GM19239 (cell line): ENCODE data around the gene FYB1.
A peak's percentile ranks its signal among the peaks of the same experiment; 100 is the strongest.
"Not testable (repeated sequence)": the region's sequence is repeated elsewhere in the genome, so short reads cannot be mapped to it uniquely, and the experiment has no call there.

ENCODE experiments used
- DNase-seq: peaks from one replicate; pipeline ENCODE4 v3.0.0; 2011; ENCODE audit warnings: low spot score; ENCODE audit not compliant: insufficient read length
- FAIRE-seq: peaks from 2 replicates; lab custom pipeline; 2011; peaks lifted over from hg19 to GRCh38; lab: Jason Lieb, UNC

Gene FYB1

GRCh38 chr5:39228596-39228995 lies 9.2 kb upstream of the FYB1 start:
- FAIRE-seq (no peak), DNase-seq (no peak)

- no peak for DNase-seq
- no peak for FAIRE-seq
Observed at GRCh38 chr5:39226558-39226957, 7.2 kb upstream of the FYB1 start.

GRCh38 chr5:39226100-39226451 lies 6.7 kb upstream of the FYB1 start:
- DNase-seq = no peak
- FAIRE-seq = no peak

DNA sequence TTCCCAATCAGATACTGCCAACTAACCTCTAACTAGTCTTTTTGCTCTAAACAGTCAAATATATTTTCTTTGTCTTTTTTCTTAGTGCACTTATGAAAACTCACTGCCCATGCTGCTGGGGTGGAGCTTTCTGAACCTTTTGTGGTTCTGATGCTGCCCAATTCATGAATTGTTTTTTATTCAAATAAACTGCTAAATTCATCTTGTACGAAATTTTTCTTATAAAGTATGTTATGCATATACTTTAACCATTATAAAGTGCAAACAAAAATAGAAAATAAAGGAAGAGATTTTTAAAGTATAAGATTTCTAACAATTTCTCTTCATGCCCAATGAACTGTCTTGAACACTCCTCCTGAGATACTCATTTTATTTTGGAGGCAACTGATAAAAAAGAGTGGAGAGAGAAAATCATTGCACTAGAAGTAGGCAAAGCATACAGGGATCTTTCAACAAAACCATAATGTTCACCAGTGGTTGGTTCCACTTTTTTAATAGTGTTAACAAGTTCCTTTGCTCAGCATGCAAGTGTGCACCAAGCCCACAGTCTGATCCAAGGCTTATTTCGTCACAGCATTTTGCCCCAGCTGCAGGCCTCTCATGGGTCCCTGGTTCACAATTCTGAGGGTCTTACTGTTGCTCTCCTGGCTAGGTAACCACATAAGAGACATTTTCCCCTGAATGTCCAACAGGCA lies 6.2 kb upstream of the FYB1 start:
- no peak for DNase-seq
- FAIRE-seq = no peak

DNA sequence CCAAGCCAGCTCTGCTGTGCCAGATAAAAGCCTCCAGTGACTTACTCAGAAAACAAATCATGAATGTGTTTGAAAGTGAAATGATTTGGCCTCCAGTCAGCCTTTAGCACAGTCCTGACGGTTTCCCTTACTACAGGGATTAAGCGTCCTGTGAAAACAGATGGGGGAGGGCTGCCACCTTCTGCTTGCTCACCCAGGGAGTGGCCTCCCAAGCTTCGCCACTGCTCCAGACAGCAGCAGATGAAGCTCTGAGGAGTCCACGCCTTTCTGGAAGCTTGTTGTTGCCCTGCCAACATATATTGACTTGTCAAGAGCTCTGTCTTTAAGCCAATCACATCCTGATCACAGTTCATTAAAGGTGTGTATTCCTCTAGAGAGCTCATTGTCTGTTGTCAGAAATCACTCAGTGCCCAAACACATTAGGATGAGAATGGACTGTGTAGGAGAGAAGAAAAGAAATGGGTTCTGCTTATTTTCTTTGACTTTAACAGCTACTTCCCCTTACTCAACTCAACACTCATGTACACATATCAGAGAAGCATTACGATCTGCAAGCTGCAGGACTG lies 4.9 kb upstream of the FYB1 start:
- FAIRE-seq (no peak), DNase-seq (no peak)

DNA sequence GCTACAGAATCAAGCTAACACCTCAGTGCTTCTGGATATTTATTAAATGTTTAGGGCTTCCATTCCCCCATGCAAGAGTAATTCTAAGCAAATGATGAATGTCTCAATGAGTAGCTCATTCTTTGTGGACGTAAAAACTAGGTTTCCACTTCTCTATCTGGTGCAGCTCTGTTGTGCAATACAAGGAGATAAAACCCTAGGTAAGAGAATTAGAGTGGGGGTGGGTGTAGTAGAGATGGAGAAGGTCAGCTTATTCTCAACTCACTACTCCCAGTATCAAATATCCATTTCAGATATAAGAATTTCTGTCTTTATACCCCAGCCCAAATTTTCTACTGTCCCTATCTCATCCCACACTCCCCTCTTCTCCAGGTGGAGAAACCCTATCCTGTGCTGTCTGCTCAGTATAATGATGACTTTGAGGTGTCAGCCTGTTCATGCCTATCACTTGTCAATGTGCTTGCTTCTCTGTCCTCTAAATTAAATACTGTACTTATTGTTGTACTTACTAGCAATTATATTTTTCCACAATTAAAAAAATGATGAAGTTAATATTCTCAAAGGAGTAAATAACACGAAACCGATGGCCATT lies 4.3 kb upstream of the FYB1 start:
- DNase-seq = no peak
- FAIRE-seq = no peak

- FAIRE-seq = not testable (repeated sequence)
Observed at GRCh38 chr5:39221671-39222070, 2.3 kb upstream of the FYB1 start.

GRCh38 chr5:39220280-39221030 lies 1.1 kb upstream of the FYB1 start:
- no peak for FAIRE-seq
- DNase-seq = no peak

More at GRCh38 chr5:39221671-39222070, 2.3 kb upstream of the FYB1 start:
- DNase-seq = not testable (repeated sequence)

DNA sequence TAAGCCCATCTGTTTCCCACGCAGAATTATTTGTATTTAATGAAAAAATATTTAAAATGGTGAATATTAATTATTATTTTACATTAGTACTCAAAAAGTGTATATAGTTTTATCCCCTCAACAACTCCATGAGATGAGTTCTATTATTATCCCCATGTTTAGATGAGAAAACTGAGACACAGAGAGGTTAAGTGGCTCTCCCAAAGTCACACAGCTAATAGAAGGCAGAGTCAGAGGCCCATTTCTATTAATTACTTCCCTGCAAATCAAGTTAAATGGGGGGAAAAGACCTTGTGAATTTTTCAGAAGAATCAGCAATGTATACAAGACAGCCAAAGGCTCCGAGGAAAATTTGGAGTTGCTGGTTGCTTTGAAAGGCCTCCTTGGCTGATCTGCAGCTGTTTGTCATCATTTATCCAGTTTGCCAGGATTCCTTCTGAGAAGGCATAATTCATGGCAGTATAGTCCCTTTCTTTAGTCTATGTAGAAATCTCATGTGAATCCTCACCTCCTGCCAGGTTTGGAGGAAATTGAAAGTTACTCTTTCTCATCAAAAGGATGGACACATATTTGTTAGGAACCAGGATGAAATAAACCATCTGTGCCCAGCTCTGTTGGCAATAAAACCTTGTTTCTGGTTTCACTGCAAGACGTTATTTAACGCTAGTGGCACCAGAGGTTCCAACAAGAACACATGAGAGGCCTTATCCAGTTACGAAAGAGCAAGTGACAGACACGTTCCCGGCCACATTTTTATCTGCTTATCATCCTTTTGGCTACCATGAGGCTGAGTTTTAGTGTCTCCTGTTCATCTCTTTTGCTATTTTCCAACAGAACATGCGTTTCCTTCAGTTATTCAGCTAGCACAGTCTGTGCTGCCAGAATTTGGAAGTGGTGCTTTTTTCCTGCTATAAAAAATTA lies 621 bp downstream of the FYB1 start:
- FAIRE-seq = no peak
- no peak for DNase-seq

DNA sequence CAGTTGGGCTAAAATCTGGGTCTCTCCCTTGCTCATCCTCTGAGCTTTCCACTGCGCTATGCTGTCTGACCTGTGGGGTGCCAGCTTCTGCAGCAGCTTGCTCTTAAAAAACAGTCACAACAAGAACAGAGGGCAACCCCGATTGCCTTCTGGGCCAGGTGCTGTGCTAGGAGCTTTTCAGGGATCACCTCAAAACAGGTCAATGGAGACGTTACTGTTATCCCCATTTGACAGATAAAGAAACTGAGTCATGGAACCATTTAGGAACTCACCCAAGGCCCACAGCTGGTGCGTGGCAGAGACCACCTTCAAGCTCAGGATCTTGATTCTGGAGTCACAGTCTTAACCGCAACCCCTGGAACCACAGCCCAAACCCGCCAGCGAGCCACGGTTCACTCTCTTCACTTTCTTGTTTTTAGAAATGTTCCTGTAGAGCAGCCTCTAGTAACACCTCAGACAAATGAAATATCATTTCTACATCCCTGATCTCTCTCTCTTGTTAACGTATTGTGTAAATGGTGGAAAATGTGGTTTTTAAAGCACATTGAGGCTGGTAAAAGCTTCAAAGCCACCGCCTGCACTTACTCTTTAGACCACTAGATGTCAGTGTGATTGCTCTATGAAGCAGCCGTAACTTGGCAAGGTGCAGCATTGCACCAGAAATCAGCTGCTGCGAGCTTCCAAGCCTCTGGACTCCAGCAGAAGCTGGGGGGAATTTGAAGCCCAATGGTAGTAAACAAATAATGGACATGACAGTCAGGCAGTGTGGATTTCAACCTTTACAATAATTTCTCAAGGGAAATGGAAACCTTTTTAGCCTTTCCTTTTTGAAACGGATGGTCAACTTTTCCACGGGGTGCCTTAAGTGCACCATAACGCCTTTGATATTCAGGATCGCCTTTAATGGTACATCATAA lies 1.7 kb downstream of the FYB1 start:
- FAIRE-seq = peak; percentile 84

GRCh38 chr5:39216631-39217030 lies 2.7 kb downstream of the FYB1 start:
- FAIRE-seq (no peak), DNase-seq (no peak)

More for the DNA sequence above, 1.7 kb downstream of the FYB1 start:
- peak; percentile 35 for DNase-seq

- FAIRE-seq (no peak), DNase-seq (no peak)
Observed at GRCh38 chr5:39215857-39216256, 3.5 kb downstream of the FYB1 start.

- DNase-seq (no peak), FAIRE-seq (no peak)
Observed at GRCh38 chr5:39214912-39215709, 4.3 kb downstream of the FYB1 start.

GRCh38 chr5:39213447-39214207 lies 5.7 kb downstream of the FYB1 start:
- FAIRE-seq = no peak
- DNase-seq = no peak

DNA sequence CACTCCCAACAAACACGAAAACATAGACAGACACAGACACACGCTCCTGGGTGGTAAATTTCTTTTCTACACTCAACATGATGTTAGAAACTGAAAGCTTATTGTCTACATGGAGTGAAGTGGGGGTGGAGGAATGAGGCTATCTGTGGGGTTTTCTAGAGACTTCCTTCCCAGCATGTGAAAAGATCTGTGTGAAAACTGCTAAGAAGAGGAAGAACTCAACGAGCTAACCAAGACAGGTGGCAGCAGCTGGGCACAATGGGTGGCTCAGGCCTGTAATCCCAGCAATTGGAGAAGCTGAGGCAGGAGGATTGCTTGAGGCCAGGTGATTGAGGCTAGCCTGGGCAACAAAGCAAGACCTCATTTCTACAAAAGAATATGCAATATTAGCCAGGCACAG lies 7.6 kb downstream of the FYB1 start:
- no peak for FAIRE-seq
- DNase-seq = no peak

GRCh38 chr5:39209924-39210323 lies 9.4 kb downstream of the FYB1 start:
- no peak for FAIRE-seq

GRCh38 chr5:39208471-39208870 lies 10.9 kb downstream of the FYB1 start:
- FAIRE-seq (no peak), DNase-seq (no peak)

More at GRCh38 chr5:39209924-39210323, 9.4 kb downstream of the FYB1 start:
- no peak for DNase-seq
